ENCODE results near the gene CDYL2.

CDYL2 gene

DNA sequence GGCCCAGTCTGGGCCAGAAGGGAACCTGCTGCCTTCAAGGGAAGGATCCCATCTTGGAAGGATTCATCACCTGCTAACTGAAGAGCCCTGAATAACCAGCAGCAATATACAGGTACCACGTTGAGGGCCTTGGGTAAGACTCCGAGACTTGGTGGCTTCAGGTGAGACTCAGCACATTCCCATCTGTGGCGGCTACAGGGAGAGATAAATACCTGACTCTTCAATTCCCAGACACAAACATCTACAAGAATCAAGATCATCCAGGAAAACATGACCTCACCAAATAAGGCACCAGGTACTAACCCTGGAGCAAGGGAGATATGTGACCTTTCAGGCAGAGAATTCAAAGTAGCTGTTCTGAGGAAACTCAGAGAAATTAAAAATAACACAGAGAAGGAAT is 164.1 kb downstream of the CDYL2 start:
- no peaks in the 10 kb centered on the region for H3K36me3 ChIP-seq (ENCODE audit: control insufficient read depth, low read depth, low read length)
- no peaks in the 10 kb centered on the region for H3K4me1 ChIP-seq (ENCODE audit: control insufficient read depth, low read depth, low read length)
- H3K9ac ChIP-seq (ENCODE audit: low read length), result no peak overlapping the region
- H3K27me3 ChIP-seq (ENCODE audit: control insufficient read depth, insufficient read depth, low read length), result no peaks in the 10 kb centered on the region
- H3K27ac ChIP-seq (ENCODE audit: low read length), result no peak overlapping the region
- H3K4me3 ChIP-seq (ENCODE audit: low read length), result no peak overlapping the region
- H3K9me3 ChIP-seq (ENCODE audit: control insufficient read depth, low read depth, low read length), result no peaks in the 10 kb centered on the region

GRCh38 chr16:80639636-80640035 is 164.8 kb downstream of the CDYL2 start:
- H3K36me3 ChIP-seq (ENCODE audit: control insufficient read depth, low read depth, low read length), result no peaks in the 10 kb centered on the region
- H3K27ac ChIP-seq (ENCODE audit: low read length), result no peak overlapping the region
- H3K27me3 ChIP-seq (ENCODE audit: control insufficient read depth, insufficient read depth, low read length), result no peaks in the 10 kb centered on the region
- no peaks in the 10 kb centered on the region for H3K9me3 ChIP-seq (ENCODE audit: control insufficient read depth, low read depth, low read length)
- H3K9ac ChIP-seq (ENCODE audit: low read length), result no peak overlapping the region
- no peak overlapping the region for H3K4me3 ChIP-seq (ENCODE audit: low read length)
- H3K4me1 ChIP-seq (ENCODE audit: control insufficient read depth, low read depth, low read length), result no peaks in the 10 kb centered on the region

DNA sequence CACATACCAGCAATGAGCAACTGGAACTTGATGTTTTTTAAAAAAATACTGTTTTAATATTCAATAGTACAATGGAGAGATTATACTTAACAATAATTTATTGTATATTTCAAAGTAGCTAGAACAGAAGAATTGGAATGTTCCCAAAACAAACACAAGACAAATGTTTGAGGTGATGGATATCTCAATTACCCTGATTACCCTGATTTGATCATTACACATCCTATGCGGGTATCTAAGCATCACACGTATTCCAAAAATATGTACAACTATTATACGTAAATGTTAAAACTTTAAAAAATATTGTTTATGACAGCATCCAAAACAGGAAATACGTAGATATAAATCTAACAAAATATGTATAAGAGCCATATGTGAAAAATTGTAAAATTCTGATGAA is 166.8 kb downstream of the CDYL2 start:
- no peaks in the 10 kb centered on the region for H3K4me1 ChIP-seq (ENCODE audit: control insufficient read depth, low read depth, low read length)
- H3K27me3 ChIP-seq (ENCODE audit: control insufficient read depth, insufficient read depth, low read length), result no peaks in the 10 kb centered on the region
- no peak overlapping the region for H3K27ac ChIP-seq (ENCODE audit: low read length)
- no peaks in the 10 kb centered on the region for H3K9me3 ChIP-seq (ENCODE audit: control insufficient read depth, low read depth, low read length)
- H3K4me3 ChIP-seq (ENCODE audit: low read length), result no peak overlapping the region
- no peak overlapping the region for H3K9ac ChIP-seq (ENCODE audit: low read length)
- H3K36me3 ChIP-seq (ENCODE audit: control insufficient read depth, low read depth, low read length), result no peaks in the 10 kb centered on the region

DNA sequence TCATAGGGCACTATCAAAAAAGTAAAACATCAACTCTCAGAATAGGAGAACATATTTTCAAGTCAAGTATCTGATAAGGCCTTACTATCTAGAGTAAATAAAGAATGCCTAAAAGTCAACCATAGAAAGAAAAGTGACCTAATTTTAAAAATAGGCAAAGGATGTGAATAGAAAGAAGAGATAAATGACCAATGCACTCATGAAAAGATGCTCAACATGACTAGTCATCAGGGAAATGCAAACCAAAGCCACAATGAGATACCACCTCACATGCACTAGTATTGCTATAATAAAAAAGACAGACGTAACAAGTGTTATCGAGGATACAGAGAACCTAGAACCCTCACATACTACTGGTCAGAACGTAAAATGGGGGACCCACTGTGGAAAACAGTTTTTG is 172.8 kb downstream of the CDYL2 start:
- H3K27ac ChIP-seq (ENCODE audit: low read length), result no peak overlapping the region
- no peak overlapping the region for H3K9ac ChIP-seq (ENCODE audit: low read length)
- no peaks in the 10 kb centered on the region for H3K9me3 ChIP-seq (ENCODE audit: control insufficient read depth, low read depth, low read length)
- H3K4me3 ChIP-seq (ENCODE audit: low read length), result no peak overlapping the region
- no peaks in the 10 kb centered on the region for H3K36me3 ChIP-seq (ENCODE audit: control insufficient read depth, low read depth, low read length)
- H3K27me3 ChIP-seq (ENCODE audit: control insufficient read depth, insufficient read depth, low read length), result no peaks in the 10 kb centered on the region
- H3K4me1 ChIP-seq (ENCODE audit: control insufficient read depth, low read depth, low read length), result no peaks in the 10 kb centered on the region

GRCh38 chr16:80628254-80628653 is 176.1 kb downstream of the CDYL2 start:
- no peak overlapping the region for H3K4me3 ChIP-seq (ENCODE audit: low read length)
- no peak overlapping the region for H3K27ac ChIP-seq (ENCODE audit: low read length)
- no peaks in the 10 kb centered on the region for H3K9me3 ChIP-seq (ENCODE audit: control insufficient read depth, low read depth, low read length)
- no peak overlapping the region for H3K9ac ChIP-seq (ENCODE audit: low read length)
- no peaks in the 10 kb centered on the region for H3K36me3 ChIP-seq (ENCODE audit: control insufficient read depth, low read depth, low read length)
- no peaks in the 10 kb centered on the region for H3K27me3 ChIP-seq (ENCODE audit: control insufficient read depth, insufficient read depth, low read length)
- H3K4me1 ChIP-seq (ENCODE audit: control insufficient read depth, low read depth, low read length), result no peaks in the 10 kb centered on the region

- H3K9me3 ChIP-seq (ENCODE audit: control insufficient read depth, low read depth, low read length), result no peaks in the 10 kb centered on the region
- H3K4me3 ChIP-seq (ENCODE audit: low read length), result no peak overlapping the region
- no peaks in the 10 kb centered on the region for H3K36me3 ChIP-seq (ENCODE audit: control insufficient read depth, low read depth, low read length)
- no peak overlapping the region for H3K9ac ChIP-seq (ENCODE audit: low read length)
- no peak overlapping the region for H3K27ac ChIP-seq (ENCODE audit: low read length)
- no peaks in the 10 kb centered on the region for H3K4me1 ChIP-seq (ENCODE audit: control insufficient read depth, low read depth, low read length)
- no peaks in the 10 kb centered on the region for H3K27me3 ChIP-seq (ENCODE audit: control insufficient read depth, insufficient read depth, low read length)
Measured at GRCh38 chr16:80627108-80627507, 177.3 kb downstream of the CDYL2 start.

GRCh38 chr16:80623376-80623775 is 181.0 kb downstream of the CDYL2 start:
- no peak overlapping the region for H3K4me3 ChIP-seq (ENCODE audit: low read length)
- no peak overlapping the region for H3K9ac ChIP-seq (ENCODE audit: low read length)
- H3K36me3 ChIP-seq (ENCODE audit: control insufficient read depth, low read depth, low read length), result no peaks in the 10 kb centered on the region
- H3K4me1 ChIP-seq (ENCODE audit: control insufficient read depth, low read depth, low read length), result no peaks in the 10 kb centered on the region
- H3K27ac ChIP-seq (ENCODE audit: low read length), result no peak overlapping the region
- H3K27me3 ChIP-seq (ENCODE audit: control insufficient read depth, insufficient read depth, low read length), result no peaks in the 10 kb centered on the region
- no peaks in the 10 kb centered on the region for H3K9me3 ChIP-seq (ENCODE audit: control insufficient read depth, low read depth, low read length)

GRCh38 chr16:80622007-80622406 is 182.4 kb downstream of the CDYL2 start:
- Histone ChIP-seq H3K9ac (ENCODE audit: low read length) (no peak overlapping the region), H3K27me3 (ENCODE audit: control insufficient read depth, insufficient read depth, low read length) (no peaks in the 10 kb centered on the region)

DNA sequence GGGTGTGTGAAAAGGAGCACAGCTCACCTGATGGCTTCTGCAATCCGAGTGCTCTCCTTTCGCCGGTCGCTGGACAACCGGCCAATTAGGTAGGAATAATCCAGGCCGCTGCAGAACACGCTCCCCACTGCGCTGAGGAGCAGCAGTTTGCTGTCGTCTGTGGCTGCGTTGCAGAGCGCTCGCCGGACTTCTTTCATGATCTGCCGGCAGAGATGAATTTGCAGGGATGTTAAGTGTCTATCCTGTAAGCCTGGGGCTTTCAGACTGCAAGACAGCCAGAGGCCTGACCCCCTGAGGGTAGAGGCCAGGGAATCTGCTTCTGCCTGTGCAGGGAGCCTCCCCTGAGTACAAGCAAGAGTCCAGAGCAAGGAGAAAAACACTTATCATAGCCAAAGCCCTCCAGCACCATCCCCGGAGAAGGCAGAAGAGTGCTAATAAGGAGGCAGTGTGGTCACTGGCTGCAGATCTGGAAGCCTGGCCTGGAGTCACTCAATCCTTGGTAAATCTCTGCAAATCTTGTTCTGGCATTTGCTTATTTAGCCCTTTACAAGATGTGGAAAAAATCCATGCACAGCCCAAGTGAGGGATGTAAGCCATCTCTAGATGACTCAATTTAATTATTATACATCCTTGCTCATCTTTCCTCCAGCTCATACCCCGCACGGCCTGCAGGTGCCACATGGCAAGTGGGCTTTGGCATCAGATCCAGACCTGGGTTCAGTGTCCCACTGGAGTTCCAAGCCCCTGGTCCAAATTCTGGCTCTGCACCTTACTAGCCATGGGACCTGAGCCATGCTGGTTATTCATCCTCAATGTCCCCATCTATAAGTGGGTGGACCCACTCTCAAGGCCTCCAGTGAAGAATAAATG is 183.4 kb downstream of the CDYL2 start:
- no peaks in the 10 kb centered on the region for H3K36me3 ChIP-seq (ENCODE audit: control insufficient read depth, low read depth, low read length)
- H3K27ac ChIP-seq (ENCODE audit: low read length), result no peak overlapping the region
- no peaks in the 10 kb centered on the region for H3K9me3 ChIP-seq (ENCODE audit: control insufficient read depth, low read depth, low read length)
- no peak overlapping the region for H3K4me3 ChIP-seq (ENCODE audit: low read length)
- H3K4me1 ChIP-seq (ENCODE audit: control insufficient read depth, low read depth, low read length), result no peaks in the 10 kb centered on the region
- H3K9ac ChIP-seq (ENCODE audit: low read length), result no peak overlapping the region
- no peaks in the 10 kb centered on the region for H3K27me3 ChIP-seq (ENCODE audit: control insufficient read depth, insufficient read depth, low read length)

More at GRCh38 chr16:80622007-80622406, 182.4 kb downstream of the CDYL2 start:
- no peaks in the 10 kb centered on the region for H3K9me3 ChIP-seq (ENCODE audit: control insufficient read depth, low read depth, low read length)
- H3K27ac ChIP-seq (ENCODE audit: low read length), result no peak overlapping the region
- no peaks in the 10 kb centered on the region for H3K4me1 ChIP-seq (ENCODE audit: control insufficient read depth, low read depth, low read length)
- no peaks in the 10 kb centered on the region for H3K36me3 ChIP-seq (ENCODE audit: control insufficient read depth, low read depth, low read length)
- no peak overlapping the region for H3K4me3 ChIP-seq (ENCODE audit: low read length)

- H3K9ac ChIP-seq (ENCODE audit: low read length), result no peak overlapping the region
- H3K27ac ChIP-seq (ENCODE audit: low read length), result no peak overlapping the region
- no peaks in the 10 kb centered on the region for H3K4me1 ChIP-seq (ENCODE audit: control insufficient read depth, low read depth, low read length)
- H3K9me3 ChIP-seq (ENCODE audit: control insufficient read depth, low read depth, low read length), result no peaks in the 10 kb centered on the region
- no peaks in the 10 kb centered on the region for H3K36me3 ChIP-seq (ENCODE audit: control insufficient read depth, low read depth, low read length)
- H3K27me3 ChIP-seq (ENCODE audit: control insufficient read depth, insufficient read depth, low read length), result no peaks in the 10 kb centered on the region
- no peak overlapping the region for H3K4me3 ChIP-seq (ENCODE audit: low read length)
Measured at GRCh38 chr16:80619824-80620223, 184.6 kb downstream of the CDYL2 start.

DNA sequence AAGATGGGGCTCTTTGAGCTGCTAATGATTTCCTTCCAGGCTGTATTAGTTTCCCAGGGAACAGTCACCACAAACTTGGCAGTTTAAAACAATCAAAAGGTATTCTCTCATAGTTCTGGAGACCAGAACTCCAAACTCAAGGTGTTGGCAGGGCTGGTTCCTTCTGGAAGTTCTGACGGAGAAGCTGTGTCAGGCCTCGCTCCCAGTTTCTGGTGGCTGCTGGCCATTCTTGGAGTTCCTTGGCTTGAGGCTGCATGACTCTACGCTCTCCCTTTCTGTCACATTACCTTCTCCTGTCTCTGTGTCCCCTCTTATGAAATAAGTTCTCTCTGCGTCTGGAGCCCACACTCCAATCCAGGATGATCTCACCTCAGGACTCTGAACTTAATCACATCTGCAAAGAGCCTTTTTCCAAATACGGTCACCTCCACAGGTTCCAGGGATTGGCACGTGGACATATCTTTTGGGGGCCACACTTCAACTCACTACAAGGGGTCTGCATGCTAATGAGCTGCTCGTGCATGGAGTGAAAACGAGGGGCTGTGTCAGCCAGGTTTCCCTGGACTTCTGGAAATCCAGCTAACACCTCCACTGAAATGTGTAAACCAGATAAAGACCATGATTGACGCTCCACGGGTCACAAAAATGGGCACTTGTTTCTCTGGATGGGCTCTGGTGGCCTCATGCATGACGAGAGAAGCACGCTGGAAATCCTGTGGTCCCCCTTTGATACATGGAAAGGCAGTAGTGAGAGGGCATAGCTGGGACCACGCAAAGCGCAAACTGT is 185.3 kb downstream of the CDYL2 start:
- no peak overlapping the region for H3K9ac ChIP-seq (ENCODE audit: low read length)
- no peaks in the 10 kb centered on the region for H3K36me3 ChIP-seq (ENCODE audit: control insufficient read depth, low read depth, low read length)
- no peaks in the 10 kb centered on the region for H3K27me3 ChIP-seq (ENCODE audit: control insufficient read depth, insufficient read depth, low read length)

More for the DNA sequence above, 185.3 kb downstream of the CDYL2 start:
- Histone ChIP-seq H3K9me3 (ENCODE audit: control insufficient read depth, low read depth, low read length) (no peaks in the 10 kb centered on the region), H3K27ac (ENCODE audit: low read length) (no peak overlapping the region), H3K4me1 (ENCODE audit: control insufficient read depth, low read depth, low read length) (no peaks in the 10 kb centered on the region), H3K4me3 (ENCODE audit: low read length) (no peak overlapping the region)
